GM19468 (cell line): Measurements from ENCODE around the gene PARVA.

ENCODE experiments used
- ATAC-seq: cut with Tn5 transposase; IDR thresholded peaks from one replicate; pipeline ENCODE4 v1.9.1; 2021; ENCODE audit warnings: mild to moderate bottlenecking, moderate library complexity, moderate number of reproducible peaks; ENCODE audit not compliant: unreplicated experiment; ENCODE audit errors: extremely low read depth

PARVA gene

DNA sequence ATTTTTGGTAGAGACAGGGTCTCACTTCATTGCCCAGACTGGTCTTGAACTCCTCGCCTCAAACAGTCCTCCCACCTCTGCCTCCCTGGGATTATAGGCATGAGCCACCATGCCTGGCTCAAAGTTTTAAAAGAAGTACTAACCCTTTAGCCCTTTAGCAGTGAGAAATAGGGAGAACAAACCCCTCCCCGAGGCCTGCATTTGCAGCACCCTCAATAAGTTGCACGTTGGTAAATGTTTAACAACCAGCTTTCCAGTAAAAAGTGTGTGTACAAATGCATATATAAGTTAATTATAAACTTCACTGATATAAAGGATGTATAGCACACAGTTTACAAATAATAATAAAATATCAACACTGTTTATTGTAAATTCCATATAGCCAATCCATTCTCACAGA lies 51.8 kb downstream of the PARVA start:
- ATAC-seq, result no peak

DNA sequence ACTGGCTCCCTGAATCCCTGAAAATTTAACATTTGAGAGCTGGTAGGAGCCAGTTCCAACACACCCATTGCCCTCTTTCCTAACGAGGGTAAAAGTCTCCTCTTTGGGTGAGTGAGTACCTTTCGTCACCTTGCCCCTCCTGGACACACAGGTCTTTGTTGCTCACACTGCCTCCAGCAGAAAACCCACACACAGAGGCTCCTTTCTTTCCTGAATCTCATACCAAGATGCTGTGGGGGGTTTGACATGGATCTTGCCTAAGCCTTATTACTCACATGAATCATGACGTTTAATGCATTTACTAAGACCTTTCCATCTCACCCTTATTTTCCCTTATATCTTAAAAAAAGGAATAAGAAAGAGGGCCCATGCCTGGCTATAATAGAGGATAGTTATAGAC lies 53.0 kb downstream of the PARVA start:
- no peak for ATAC-seq

DNA sequence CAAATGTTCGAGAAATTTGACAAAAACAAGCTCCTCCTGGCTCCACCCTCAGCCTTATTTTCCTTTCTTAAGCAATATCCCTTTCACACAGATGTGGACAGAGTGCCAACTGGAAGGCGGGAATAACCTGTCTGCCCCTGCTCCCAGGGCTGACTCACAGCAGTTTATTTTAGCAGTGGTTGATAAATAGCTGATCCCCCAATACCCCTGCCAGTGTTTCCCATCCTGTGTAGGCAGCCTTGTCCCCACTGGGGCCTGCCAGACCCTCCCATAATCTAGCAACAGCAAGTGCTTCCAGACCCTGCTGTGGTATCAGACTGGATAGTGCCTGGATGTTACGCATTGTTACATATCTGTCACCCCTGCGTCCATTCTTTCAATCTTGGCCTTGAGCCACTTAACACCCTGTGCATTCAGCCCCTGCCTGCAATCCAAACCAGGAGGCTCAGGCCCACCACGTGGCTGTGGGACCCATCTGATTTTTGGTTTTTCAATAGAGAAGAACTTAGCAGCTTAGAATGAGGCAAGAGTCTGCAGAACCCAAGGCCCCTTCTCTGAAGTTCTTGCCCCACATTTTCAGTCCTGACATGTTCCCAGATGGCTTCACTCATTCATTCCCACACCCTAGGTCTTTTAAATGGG lies 53.7 kb downstream of the PARVA start:
- ATAC-seq, result no peak

DNA sequence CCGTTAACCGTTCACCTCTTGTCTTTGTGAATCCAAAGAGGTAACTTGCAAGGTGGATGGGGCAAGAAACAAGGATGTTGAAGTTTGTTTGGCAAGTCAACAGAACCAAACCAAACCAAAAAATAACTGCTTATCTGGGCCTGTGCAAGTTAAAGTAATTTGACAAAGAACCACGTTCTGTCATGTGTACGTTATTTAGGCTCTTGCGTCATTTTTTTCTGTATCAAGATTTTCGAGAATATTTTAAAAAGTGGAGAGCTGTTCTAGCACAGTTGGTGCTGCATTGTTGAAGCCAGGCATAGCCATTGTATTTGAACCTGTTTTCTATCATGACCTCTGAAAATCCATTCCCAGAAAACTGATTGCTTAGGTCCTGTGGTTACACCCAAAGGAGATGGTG lies 55.1 kb downstream of the PARVA start:
- ATAC-seq, result no peak

DNA sequence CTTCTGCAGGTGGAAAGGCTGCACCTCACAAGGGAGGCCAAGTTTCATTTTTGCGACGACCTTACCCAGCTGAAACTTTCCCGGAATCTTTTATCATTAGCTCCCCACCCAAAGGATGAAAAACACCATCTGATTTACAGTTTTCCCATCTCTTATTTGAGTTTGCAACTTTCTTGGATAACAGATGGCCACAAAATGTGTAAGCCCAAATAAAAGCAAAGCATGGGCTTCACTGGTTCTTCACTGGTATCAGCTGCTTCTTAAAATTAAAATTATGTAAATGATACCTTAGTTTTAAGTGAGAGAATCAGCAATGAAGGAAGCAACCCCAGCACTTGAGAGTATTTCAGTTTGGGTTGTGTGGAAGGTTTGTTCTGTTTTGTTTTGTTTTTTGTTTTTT lies 55.8 kb downstream of the PARVA start:
- no peak for ATAC-seq

DNA sequence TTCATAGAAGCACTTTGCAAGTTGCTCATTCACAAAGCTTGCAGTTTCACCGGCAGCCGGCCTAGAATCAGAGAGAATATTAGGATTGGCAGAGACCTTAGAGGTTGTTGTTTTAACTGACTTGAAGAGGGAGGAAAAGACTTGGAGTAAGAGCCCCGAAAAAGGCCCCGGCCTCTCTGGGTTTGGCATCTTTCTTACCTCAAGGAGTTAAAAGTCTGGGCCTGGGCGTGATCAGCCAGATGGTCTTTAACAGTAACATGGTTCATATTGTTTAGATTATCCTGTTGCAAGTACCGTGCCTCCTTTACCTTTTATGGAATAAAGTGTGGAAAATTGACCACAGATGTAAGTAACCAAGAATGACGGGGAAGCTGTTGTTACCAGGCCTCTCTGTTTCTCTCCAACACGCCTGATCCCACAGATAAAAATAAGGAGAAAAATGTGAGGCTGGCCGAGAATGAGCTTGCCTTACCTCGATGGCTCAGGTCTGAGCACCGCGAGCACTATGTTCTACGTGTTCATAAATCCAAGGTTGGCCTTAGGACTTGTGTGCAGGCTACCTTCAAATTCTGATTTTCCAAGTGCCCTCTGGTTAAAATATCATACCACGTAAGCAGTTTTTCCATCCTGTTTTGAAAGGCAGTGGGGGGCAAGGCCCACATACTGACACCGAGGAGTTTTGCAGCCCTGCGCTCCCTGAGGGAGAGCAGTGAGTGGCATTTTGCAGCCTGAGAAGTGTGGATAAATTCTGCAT lies 56.4 kb downstream of the PARVA start:
- ATAC-seq, result no peak

DNA sequence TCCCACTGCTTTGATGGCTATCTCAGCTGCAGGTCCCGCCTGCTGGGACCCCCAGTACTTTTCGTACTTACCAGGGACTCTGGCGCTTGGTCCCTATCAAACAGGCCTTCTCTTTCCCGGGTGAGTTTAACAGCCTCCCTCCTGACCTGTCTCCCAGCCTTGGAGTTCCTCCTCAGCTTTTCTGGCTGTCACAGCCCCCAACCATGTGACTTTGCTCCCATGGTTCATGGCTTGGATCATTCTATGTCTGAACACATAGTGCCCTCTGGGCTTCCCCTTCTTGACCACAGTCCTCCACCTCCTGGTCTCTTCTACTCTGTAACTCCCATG lies 56.9 kb downstream of the PARVA start:
- no peak for ATAC-seq

DNA sequence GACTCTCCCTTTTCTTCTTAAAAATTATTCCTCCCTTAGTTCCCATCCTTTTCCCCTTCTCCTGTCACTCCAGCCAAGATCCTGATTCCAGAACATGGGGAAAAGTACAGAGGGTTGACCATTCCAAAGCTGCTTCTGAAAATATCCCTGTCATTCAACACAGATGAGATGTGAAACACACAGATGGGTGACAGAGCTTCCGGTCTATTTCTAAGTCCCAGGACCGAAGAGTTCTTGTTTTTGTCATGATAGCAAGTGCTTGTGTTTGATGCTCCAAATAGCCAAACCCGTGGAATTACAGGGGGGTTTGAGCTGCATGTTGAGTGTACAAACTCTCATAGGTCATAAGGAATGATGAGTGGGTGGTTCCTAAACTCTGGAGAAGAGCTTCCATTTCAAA lies 57.9 kb downstream of the PARVA start:
- ATAC-seq, result no peak

DNA sequence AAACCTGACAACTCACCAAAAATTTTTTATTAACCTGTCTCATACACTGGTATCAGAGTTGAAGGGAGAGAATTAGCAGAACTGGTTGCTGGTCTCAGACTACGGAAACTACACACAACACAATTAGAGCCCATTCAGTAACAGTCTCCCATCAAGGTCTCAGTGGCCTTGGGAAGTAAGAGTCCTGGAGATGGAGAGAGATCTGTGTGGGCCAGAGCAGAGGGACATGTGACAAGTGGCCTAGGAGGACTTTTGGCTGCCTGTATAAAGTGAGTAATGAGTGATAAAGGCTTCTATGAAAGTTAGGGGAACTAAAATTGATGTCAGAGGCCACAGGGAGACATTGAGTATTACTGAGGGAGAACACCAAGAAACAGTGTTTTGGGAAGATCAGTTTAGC lies 58.9 kb downstream of the PARVA start:
- ATAC-seq, result no peak

DNA sequence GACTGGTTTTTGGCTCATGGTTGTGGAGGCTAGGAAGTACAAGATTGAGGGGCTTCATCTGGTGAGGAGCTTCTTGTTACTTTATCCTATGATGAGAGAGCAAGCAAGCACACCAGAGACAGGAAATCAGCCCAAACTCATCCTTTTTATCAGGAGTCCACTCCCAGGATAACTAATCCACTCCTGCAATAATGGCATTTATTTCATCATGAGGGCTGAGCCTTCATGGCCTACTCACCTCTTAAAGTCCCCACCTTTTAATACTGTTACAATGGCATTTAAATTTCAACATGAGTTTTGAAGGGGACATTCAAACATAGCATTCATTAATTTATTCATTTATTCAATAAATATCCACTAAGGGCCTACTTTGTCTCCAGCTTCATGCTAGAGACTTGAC lies 60.9 kb downstream of the PARVA start:
- ATAC-seq, result no peak

DNA sequence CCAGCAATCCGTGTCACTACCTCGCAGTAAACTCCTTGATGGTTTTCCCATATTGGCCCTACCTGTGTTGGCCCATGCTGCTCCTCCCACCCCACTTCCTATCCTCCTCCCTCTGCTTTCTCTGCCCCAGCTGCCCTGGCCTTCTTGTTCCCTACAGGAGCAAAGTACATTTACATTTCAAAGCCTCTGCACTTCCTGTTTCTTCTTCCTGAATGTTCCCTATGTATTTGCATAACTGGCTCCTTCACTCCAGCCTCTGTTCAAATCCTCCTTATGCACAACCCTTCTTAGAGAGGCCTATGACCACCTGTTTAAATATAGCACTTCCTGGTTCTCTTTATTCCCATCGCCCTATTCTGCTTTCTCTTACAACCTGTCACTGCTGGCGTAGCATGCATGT lies 62.2 kb downstream of the PARVA start:
- ATAC-seq, result no peak

DNA sequence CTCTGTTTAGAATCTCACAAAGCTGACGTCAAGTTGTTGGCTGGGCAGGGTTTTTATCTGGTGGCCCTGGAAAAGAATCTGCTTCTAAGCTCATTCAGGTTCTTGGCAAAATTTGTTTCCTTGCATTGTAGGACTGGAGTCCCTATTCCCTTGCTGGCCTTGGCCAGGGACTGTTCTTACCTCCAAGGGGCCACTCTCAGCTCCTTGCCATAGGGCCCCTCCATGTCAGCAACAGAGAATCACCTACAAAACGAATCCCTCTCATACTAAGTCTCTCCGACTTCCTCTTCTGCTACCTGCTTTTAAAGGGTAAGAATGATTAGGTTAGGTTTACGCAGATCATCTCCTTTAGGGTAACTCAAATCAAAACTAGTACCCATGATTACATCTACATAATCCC lies 63.2 kb downstream of the PARVA start:
- ATAC-seq, result no peak

DNA sequence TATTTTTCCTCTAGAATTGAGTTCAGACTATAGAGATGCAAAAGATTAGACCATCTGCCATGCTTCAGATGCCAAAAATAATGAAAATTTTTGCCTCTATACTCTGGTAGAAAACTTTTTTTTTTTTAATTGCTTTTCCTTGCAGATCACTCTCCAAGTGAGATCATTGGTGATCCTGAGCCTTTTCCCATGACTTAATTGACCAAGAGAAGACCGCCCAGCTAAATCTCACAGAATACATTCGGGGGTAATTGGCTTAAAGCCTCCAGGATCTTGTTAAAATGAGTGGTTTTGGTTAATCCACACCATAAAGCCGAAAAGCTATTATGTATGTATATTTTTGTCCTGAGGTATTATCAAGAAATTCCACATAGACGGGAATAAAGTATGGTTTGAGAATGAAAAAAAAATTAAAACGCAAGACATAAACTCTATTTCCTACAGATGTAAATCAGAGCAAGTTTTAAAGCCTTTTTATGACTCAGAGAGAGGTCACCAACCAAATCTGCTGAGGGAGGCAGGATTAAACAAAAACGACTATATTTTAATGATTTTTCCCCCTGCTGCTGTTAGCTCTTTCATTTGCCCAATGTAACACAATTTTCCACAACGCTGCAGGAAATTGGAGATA lies 64.0 kb downstream of the PARVA start:
- ATAC-seq, result no peak

DNA sequence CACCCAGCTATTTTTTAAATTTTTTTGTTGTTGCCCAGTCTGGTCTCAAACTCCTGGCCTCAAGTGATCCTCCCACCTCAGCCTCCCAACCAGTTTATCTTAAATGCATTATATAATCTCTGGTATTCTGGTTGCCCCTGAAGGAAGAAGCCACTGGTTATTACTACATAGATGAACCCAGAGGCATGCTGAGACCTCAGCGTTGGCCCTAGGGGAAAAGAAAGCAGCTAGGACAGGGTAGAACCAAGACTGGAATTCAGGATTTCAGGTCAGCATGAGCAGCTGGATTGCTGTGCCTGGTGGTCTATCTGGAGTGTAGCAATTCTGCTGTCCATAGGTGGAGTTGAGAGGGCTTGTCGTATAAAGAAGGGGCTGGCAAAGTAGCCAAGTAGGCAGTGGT lies 67.2 kb downstream of the PARVA start:
- no peak for ATAC-seq

DNA sequence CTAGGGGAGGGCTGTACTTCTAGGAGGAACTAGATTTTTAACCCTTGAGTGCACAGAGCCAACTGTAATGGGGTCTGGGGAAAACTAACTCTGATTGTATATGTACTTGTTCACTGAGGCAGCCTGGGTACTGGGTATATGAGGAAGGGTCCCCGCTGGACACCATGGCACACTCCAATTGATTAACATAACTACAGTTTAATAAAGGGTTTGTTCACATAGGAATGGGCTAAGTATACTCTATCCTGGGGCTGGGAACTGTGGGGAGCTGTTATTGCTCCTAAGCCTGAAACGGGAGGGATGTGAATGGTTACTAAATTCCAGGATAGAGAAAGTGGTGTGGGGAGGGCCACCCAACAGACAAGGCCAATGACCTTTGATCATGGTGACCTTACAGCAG lies 67.6 kb downstream of the PARVA start:
- no peak for ATAC-seq

DNA sequence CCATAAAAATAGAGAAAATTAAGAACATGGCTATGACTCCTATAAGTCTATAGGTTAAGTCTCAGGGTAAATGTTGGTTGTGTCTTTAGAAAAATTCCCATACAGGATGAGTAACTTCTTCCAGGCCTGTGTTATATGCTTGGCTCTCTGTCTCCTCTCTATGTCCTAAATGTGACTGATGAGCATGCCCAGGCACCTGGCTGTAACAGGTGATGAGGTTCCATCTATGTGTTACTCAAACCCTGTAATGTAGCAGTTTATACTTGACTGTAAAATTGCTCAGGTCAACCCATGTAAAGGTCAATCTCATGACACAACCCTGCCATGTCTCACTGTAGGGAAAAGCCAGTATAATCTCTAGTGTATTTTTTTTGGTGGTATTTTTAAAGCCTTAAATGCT lies 69.5 kb downstream of the PARVA start:
- ATAC-seq, result no peak

DNA sequence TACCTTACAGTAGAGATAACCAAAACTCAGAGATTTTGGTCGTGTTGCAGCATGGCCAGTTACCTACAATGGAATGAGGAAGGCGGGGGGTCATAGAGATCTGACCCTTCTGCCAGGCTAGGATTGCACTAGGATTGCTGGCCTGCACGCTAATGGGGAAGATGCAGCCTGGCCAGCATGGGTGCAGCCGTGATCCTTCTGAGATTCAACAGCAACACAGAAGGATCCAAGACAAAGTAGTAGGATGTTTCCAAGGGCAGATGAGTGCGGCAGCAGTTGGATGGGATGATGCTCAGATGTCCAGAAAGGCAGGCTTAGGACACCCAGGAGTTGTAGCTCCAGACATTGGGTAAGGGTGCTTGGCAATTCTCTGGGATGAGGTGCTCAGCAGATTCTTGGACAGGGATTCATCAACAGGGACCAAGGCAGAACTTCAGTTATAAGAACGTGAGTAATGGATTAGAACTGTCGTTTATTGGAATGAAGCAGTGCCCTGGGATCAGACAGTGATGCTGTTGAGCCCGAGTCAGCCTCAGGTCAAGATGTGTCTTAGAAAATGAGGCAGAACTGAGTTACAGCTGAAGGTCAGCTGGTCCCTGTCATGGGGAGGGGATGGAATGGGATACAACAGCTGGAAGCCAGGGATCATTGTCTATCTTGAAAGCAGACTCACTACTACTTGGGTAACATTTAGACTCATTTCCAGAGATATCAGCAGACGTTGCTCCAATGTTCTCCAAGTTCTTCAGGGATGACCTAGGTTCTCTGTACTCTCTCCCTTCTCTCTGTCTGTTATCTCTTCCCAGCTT lies 71.0 kb downstream of the PARVA start:
- no peak for ATAC-seq

DNA sequence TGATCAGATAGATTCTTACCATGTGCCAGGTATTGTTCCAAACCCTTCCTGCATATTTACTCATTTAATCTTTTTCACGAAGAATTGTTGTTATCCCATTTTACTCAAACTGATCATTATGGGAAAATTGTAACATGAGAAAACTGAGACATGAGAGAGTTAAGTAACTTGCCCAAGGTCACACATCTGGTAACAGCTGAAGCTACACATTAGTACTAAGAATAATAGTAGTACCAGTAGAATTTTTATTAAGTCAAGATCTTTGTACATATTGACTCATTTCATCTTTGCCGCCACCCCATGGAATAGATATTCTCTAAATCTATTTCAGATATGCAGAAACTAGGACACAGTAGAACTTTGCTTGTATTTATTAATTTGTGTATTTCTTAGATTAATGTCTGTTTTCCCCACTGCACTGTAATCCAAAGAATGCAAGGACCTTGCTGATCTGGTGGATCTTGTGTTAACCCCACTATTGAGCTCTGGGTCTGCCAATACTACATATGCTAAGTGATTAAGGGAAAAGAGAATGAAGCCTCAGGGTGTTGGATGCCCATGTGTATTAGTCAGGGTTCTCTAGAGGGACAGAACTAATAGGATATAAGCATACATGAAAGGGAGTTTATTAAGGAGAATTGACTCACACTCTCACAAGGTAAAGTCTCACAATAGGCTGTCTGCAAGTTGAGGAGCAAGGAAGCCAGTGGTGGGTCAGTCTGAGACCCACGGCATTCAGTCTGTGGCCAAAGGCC lies 72.8 kb downstream of the PARVA start:
- no peak for ATAC-seq

DNA sequence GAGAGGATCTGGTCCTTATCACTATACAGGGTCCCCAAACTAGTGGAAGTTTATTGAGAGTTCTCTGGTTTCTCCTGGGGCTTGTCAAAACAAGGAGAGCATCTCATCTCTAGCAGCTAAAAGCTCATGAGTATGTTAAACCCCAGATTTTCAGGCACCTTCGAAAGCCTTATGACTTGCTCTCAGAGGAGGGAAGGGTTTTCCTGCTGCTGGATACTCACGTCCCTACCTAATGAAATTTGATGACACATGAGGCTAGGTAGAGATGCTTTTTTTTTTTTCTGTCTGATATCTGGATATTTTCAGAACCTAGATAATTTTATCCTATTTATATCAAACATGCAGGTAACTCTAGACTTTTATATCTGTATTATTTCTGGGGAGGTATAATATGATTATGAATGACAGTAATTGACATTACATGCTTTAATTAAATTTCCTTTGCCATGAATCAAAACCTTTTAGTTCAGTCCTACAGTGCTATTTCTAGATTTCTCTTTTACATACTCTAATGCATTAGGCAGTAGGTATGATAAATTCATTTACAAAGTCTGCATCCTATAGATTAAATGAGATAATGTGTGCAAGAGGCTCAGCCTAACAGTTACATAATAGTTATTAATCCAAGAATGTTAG lies 73.9 kb downstream of the PARVA start:
- ATAC-seq, result no peak

DNA sequence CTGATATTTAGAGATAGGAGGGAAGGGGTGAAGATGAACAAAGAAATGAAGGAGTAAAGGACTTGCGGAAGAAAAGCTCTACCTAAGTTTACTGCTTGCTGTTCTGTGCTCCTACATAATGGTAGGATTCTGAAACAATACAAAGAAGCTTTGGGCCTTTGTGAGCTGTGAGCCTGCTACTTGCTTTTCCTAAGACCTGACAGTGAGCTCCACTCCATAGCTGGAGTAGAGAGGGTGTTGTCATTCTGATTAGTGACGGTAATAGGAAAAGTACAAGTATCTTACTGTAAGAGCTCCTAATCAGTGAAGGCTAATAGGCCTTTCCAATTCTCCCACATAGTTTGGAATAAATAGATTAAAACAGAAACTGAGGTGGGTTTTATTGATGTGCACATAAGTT lies 75.9 kb downstream of the PARVA start:
- no peak for ATAC-seq
